H9 (cell line): ENCODE measurements around the gene NRXN2. TPM values are rescaled to one million over a fixed set of nuclear protein-coding genes. Genes with fewer than 3 reads are reported as not detected.

Source experiments
- DNase-seq: peaks from one replicate; pipeline ENCODE4 v3.0.0-alpha.2; 2017
- H2AFZ ChIP-seq: one replicate; pipeline ENCODE4 v1.6.1; 2013; ENCODE audit warnings: mild to moderate bottlenecking, low read length, control low read depth, moderate library complexity
- H2AK5ac ChIP-seq: 2 replicates; pipeline ENCODE4 v1.6.1; 2013; ENCODE audit warnings: low read length, control low read depth, mixed read lengths; ENCODE audit not compliant: insufficient read length
- H2BK120ac ChIP-seq: one replicate; pipeline ENCODE4 v1.6.1; 2013; ENCODE audit warnings: low read depth, mild to moderate bottlenecking, low read length, control low read depth, inconsistent platforms; ENCODE audit not compliant: poor library complexity, severe bottlenecking
- H2BK12ac ChIP-seq: 2 replicates; pipeline ENCODE4 v1.6.1; 2013; ENCODE audit warnings: low read length, control low read depth, mixed read lengths, low read depth; ENCODE audit not compliant: insufficient read length
- H2BK15ac ChIP-seq: 2 replicates; pipeline ENCODE4 v1.6.1; 2013; ENCODE audit warnings: low read depth, low read length, control low read depth
- H2BK20ac ChIP-seq: one replicate; pipeline ENCODE4 v1.6.1; 2013; ENCODE audit warnings: low read depth, mild to moderate bottlenecking, low read length, control low read depth, inconsistent platforms; ENCODE audit not compliant: poor library complexity, severe bottlenecking
- H2BK5ac ChIP-seq: 2 replicates; pipeline ENCODE4 v1.6.1; 2013; ENCODE audit warnings: low read length, control low read depth, mixed read lengths; ENCODE audit not compliant: insufficient read length
- H3K14ac ChIP-seq: 2 replicates; pipeline ENCODE4 v1.6.1; 2013; ENCODE audit warnings: low read length, control low read depth; ENCODE audit not compliant: insufficient read depth
- H3K18ac ChIP-seq: 2 replicates; pipeline ENCODE4 v1.6.1; 2013; ENCODE audit warnings: low read depth, mild to moderate bottlenecking, mixed read lengths, low read length, control low read depth; ENCODE audit not compliant: insufficient read length
- H3K23ac ChIP-seq: 2 replicates; pipeline ENCODE4 v1.6.1; 2013; ENCODE audit warnings: low read length, control low read depth, mixed read lengths, low read depth; ENCODE audit not compliant: insufficient read length
- H3K23me2 ChIP-seq: 2 replicates; pipeline ENCODE4 v1.6.1; 2013; ENCODE audit warnings: low read depth, mild to moderate bottlenecking, mixed read lengths, low read length, control low read depth; ENCODE audit not compliant: insufficient read length, poor library complexity, severe bottlenecking
- H3K27ac ChIP-seq: 2 replicates; pipeline ENCODE4 v1.5.1; 2013; ENCODE audit warnings: low read length, control low read depth, mixed read lengths, low read depth; ENCODE audit not compliant: insufficient read length
- H3K27me3 ChIP-seq: 2 replicates; pipeline ENCODE4 v1.6.1; 2013; ENCODE audit warnings: low read length, control low read depth, inconsistent platforms; ENCODE audit not compliant: insufficient read depth
- H3K4ac ChIP-seq: 2 replicates; pipeline ENCODE4 v1.6.1; 2013; ENCODE audit warnings: low read depth, mild to moderate bottlenecking, control low read depth, inconsistent platforms, low read length, moderate library complexity
- H3K4me1 ChIP-seq: 2 replicates; pipeline ENCODE4 v1.6.1; 2013; ENCODE audit warnings: low read length, control low read depth, inconsistent platforms; ENCODE audit not compliant: insufficient read depth
- H3K4me2 ChIP-seq: 2 replicates; pipeline ENCODE4 v1.6.1; 2013; ENCODE audit warnings: low read length, control low read depth, mixed read lengths; ENCODE audit not compliant: insufficient read length, insufficient read depth
- H3K56ac ChIP-seq: 2 replicates; pipeline ENCODE4 v1.6.1; 2013; ENCODE audit warnings: low read depth, mild to moderate bottlenecking, mixed read lengths, low read length, control low read depth; ENCODE audit not compliant: insufficient read length
- H3K79me1 ChIP-seq: 2 replicates; pipeline ENCODE4 v1.6.1; 2013; ENCODE audit warnings: low read depth, mild to moderate bottlenecking, moderate library complexity, low read length, control low read depth, inconsistent platforms; ENCODE audit not compliant: insufficient read depth, poor library complexity, severe bottlenecking
- H3K79me2 ChIP-seq: 2 replicates; pipeline ENCODE4 v1.6.1; 2013; ENCODE audit warnings: low read length, control low read depth, inconsistent platforms; ENCODE audit not compliant: insufficient read depth
- H3K9ac ChIP-seq: 2 replicates; pipeline ENCODE4 v1.6.1; 2013; ENCODE audit warnings: low read length, control low read depth, mixed read lengths; ENCODE audit not compliant: insufficient read length; ENCODE audit errors: extremely low read depth
- H3K9me3 ChIP-seq: one replicate; pipeline ENCODE4 v1.6.1; 2013; ENCODE audit warnings: low read depth, low read length, inconsistent platforms; ENCODE audit not compliant: control insufficient read depth
- H3T11ph ChIP-seq: one replicate; pipeline ENCODE4 v1.6.1; 2013; ENCODE audit warnings: mild to moderate bottlenecking, low read length, control low read depth, inconsistent platforms
- H4K20me1 ChIP-seq: one replicate; pipeline ENCODE4 v1.6.1; 2013; ENCODE audit not compliant: control insufficient read depth, insufficient read length, insufficient read depth
- H4K5ac ChIP-seq: 2 replicates; pipeline ENCODE4 v1.6.1; 2013; ENCODE audit warnings: low read depth, mild to moderate bottlenecking, mixed read lengths, low read length, control low read depth; ENCODE audit not compliant: insufficient read length
- H4K8ac ChIP-seq: replicated peaks from 2 replicates; pipeline ENCODE4 v1.6.1; 2013; ENCODE audit warnings: low read length, control low read depth, mixed read lengths, low read depth; ENCODE audit not compliant: insufficient read length
- H4K91ac ChIP-seq: 2 replicates; pipeline ENCODE4 v1.6.1; 2013; ENCODE audit warnings: low read depth, mild to moderate bottlenecking, moderate library complexity, mixed read lengths, low read length, control low read depth; ENCODE audit not compliant: insufficient read length
- H3K27ac Mint-ChIP-seq, 3 experiments: 2 replicates in 2 of 3; 3 replicates in 1 of 3; pipeline ENCODE4 v1.8.0; 2020 to 2021; ENCODE audit warnings: mixed read lengths in 3 of 3, mild to moderate bottlenecking in 1 of 3, moderate library complexity in 1 of 3
- H3K27me3 Mint-ChIP-seq: 2 replicates; pipeline ENCODE4 v1.8.0; 2021; ENCODE audit warnings: low read depth, mild to moderate bottlenecking, moderate library complexity, mixed read lengths
- H3K36me3 Mint-ChIP-seq, 3 experiments: 2 replicates in 2 of 3; 3 replicates in 1 of 3; pipeline ENCODE4 v1.8.0; 2020 to 2021; ENCODE audit warnings: low read depth in 3 of 3, mixed read lengths in 3 of 3; ENCODE audit not compliant: insufficient read depth in 1 of 3
- H3K4me1 Mint-ChIP-seq, 2 experiments: 2 replicates each; pipeline ENCODE4 v1.8.0; 2020; ENCODE audit warnings: mixed read lengths in 2 of 2
- H3K4me3 Mint-ChIP-seq, 2 experiments: 2 replicates in 1 of 2; 3 replicates in 1 of 2; pipeline ENCODE4 v1.8.0; 2020 to 2021; ENCODE audit warnings: mild to moderate bottlenecking in 2 of 2, mixed read lengths in 2 of 2, moderate library complexity in 1 of 2
- H3K9me3 Mint-ChIP-seq, 2 experiments: 2 replicates in 1 of 2; 3 replicates in 1 of 2; pipeline ENCODE4 v1.8.0; 2020; ENCODE audit warnings: mild to moderate bottlenecking in 2 of 2, mixed read lengths in 2 of 2, moderate library complexity in 1 of 2
- WGBS: extraction: QIAGEN DNeasy Blood & Tissue Kit; methylation state at CpG from one replicate; pipeline ENCODE4 v1.1.7; 2013; ENCODE audit warnings: missing lambda C conversion rate, low lambda C conversion rate, mixed read lengths; ENCODE audit not compliant: insufficient read length; ENCODE audit errors: extremely low coverage; 5-methylcytosine and 5-hydroxymethylcytosine counted together
- total RNA-seq: library from RNA; stranded (reverse); gene quantifications from 2 replicates; pipeline ENCODE4 v1.2.1, GENCODE V29; 2021
- TF ChIP-seq, protein P1 (sequence below): fragments of 200-600 bp; sonication (generic); conservative IDR thresholded peaks from 3 replicates; pipeline ENCODE4 v1.8.0; 2021; ENCODE audit warnings: antibody characterized with exemption, mild to moderate bottlenecking

Gene NRXN2
- total RNA-seq, 1 experiment from 2014 or later: 3.9 TPM

DNA sequence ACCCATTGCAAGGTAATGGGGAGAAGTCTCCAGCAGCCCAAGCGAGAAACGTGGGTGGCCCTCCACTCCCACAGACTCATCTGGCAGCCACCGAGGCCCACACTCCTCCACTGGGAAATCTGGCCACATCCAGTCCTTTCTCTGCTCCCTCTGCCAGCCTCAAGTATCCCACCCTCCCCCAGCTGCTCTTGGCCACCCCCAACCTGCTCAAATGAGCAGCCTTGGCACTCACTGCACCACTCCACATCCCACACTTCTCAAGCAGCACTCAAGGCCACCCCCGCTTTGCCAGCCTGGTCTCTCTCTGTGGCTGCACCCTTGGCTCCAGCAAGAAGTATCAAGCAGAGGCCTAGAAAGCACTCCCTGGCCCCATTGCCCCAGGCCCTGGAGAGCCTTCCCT, 103.8 kb downstream of the NRXN2 start:
- Histone ChIP-seq H3K23me2 (no peaks in the 10 kb centered on the region), H3K79me1 (no peaks in the 10 kb centered on the region), H2BK15ac (no peak overlapping the region), H2BK120ac (no peak overlapping the region), H3K4ac (no peak overlapping the region), H2AK5ac (no peak overlapping the region), H3T11ph (no peak overlapping the region), H4K91ac (no peak overlapping the region), H3K4me1 (no peaks in the 10 kb centered on the region), H3K9ac (no peak overlapping the region), H3K14ac (no peak overlapping the region; the same call in 1 of the 2 replicates), H3K23ac (no peak overlapping the region), H3K27ac (no peak overlapping the region), H4K5ac (no peak overlapping the region), H3K27me3 (no peaks in the 10 kb centered on the region; the same call in 1 of the 2 replicates), H2BK12ac (no peak overlapping the region), H3K9me3 (no peaks in the 10 kb centered on the region), H2BK5ac (no peak overlapping the region), H2BK20ac (no peak overlapping the region), H3K18ac (no peak overlapping the region), H2AFZ (no peak overlapping the region), H3K79me2 (no peaks in the 10 kb centered on the region), H3K56ac (no peak overlapping the region), H4K20me1 (no peaks in the 10 kb centered on the region), H3K4me2 (no peak overlapping the region), H4K8ac (no peak overlapping the region)
- H3K9me3 Mint-ChIP-seq: no peaks in the 10 kb centered on the region
- peak overlapping the region in 2 of 3 experiments; percentile 52 to 85; a peak in 2 of 7 replicates for H3K27ac Mint-ChIP-seq
- no CpG with 5 or more reads among the region's 4 CpGs for WGBS
- peaks cover 1% of the 10 kb centered on the region for H3K27me3 Mint-ChIP-seq
- peaks cover 0 to 8% (median 0%) of the 10 kb centered on the region in 3 experiments; a peak in 2 of 7 replicates for H3K36me3 Mint-ChIP-seq
- peaks cover 7 to 21% of the 10 kb centered on the region in 2 experiments for H3K4me1 Mint-ChIP-seq
- H3K4me3 Mint-ChIP-seq: no peak overlapping the region; a peak in 1 of 5 replicates
- TF ChIP-seq, protein P1, sequence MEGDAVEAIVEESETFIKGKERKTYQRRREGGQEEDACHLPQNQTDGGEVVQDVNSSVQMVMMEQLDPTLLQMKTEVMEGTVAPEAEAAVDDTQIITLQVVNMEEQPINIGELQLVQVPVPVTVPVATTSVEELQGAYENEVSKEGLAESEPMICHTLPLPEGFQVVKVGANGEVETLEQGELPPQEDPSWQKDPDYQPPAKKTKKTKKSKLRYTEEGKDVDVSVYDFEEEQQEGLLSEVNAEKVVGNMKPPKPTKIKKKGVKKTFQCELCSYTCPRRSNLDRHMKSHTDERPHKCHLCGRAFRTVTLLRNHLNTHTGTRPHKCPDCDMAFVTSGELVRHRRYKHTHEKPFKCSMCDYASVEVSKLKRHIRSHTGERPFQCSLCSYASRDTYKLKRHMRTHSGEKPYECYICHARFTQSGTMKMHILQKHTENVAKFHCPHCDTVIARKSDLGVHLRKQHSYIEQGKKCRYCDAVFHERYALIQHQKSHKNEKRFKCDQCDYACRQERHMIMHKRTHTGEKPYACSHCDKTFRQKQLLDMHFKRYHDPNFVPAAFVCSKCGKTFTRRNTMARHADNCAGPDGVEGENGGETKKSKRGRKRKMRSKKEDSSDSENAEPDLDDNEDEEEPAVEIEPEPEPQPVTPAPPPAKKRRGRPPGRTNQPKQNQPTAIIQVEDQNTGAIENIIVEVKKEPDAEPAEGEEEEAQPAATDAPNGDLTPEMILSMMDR: no peak
- no peak for DNase-seq
